Omental fat pad (tissue), 4 donors: ENCODE data around the gene FTSJ3. TPM values are rescaled to one million over a fixed set of nuclear protein-coding genes. Genes with fewer than 3 reads are reported as not detected.
"Not testable (repeated sequence)": the region's sequence is repeated elsewhere in the genome, so short reads cannot be mapped to it uniquely, and the experiment has no call there.

Source experiments
- ATAC-seq: fragments of 150-250 bp; one replicate; pipeline ENCODE4 v1.9.1; 2016; ENCODE audit warnings: mild to moderate bottlenecking, moderate library complexity; ENCODE audit not compliant: low FRiP score
- DNase-seq: peaks from one replicate; pipeline ENCODE4 v3.0.0-alpha.2; 2019; ENCODE audit warnings: low spot score
- total RNA-seq, 4 donors: library from RNA; depleted of rRNA; stranded (reverse); fragments of >200 nt; gene quantifications; one replicate each; pipeline ENCODE4 v1.1.0, GENCODE V29; 2016
- TF ChIP-seq, protein P1 (sequence below), 3 donors: fragments of 450-650 bp; IDR thresholded peaks; one replicate each; pipeline ENCODE4 v1.5.1; 2016 to 2017; ENCODE audit warnings: antibody characterized with exemption in 3 of 3, mild to moderate bottlenecking in 3 of 3, moderate library complexity in 2 of 3

The FTSJ3 gene
- total RNA-seq, 4 donors from 2014 or later, result 39.1 to 46.4 (median 40.4) TPM

DNA sequence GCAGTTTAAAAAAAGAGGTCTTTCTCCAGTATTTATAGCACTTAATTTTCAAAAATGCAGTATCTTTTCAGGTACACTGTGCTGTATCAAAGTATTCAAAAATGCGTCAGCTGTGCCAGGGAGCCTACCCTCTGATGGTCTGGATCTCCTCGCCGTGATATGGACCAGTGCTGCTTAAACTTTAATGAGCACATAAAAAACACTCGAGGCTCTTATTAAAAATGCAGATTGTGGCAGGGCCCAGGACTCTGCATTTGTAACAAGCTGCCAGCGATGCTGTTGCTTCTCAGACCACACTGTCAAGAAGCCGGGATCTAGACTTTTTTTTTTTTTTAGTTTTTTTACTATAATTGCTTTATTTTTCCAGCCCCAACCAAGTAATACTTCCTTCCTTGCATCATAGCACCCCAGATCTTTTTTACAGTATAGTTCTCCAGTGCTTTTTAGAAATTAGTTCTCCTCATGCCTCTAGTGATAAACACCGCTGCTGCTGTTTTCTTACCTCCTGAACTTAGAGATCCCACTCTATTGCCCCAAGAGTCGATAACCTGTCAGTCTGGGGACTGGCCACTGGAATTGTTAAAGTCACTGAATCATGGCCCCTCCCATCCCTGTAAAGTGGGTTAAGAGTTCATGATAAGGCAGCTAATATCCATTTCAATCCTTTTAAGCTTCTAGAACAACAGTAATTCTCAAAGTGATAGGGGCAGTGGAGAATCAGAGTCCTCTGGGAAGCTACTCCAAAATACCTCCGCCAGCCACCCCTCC lies 16.6 kb upstream of the FTSJ3 start:
- TF ChIP-seq, protein P1, sequence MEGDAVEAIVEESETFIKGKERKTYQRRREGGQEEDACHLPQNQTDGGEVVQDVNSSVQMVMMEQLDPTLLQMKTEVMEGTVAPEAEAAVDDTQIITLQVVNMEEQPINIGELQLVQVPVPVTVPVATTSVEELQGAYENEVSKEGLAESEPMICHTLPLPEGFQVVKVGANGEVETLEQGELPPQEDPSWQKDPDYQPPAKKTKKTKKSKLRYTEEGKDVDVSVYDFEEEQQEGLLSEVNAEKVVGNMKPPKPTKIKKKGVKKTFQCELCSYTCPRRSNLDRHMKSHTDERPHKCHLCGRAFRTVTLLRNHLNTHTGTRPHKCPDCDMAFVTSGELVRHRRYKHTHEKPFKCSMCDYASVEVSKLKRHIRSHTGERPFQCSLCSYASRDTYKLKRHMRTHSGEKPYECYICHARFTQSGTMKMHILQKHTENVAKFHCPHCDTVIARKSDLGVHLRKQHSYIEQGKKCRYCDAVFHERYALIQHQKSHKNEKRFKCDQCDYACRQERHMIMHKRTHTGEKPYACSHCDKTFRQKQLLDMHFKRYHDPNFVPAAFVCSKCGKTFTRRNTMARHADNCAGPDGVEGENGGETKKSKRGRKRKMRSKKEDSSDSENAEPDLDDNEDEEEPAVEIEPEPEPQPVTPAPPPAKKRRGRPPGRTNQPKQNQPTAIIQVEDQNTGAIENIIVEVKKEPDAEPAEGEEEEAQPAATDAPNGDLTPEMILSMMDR (IDR thresholded peaks at IDR 0.05), result no peak
- ATAC-seq (no peak), DNase-seq (no peak)

GRCh38 chr17:63843387-63843888 lies 16.0 kb upstream of the FTSJ3 start:
- not testable (repeated sequence) for DNase-seq, ATAC-seq

- TF ChIP-seq, protein P1 (IDR thresholded peaks at IDR 0.05), result no peak
- peak; percentile 94 for ATAC-seq
Observed at GRCh38 chr17:63842540-63843386, 15.3 kb upstream of the FTSJ3 start, which contains the start of gene SMARCD2. TSS of gene SMARCD2 (minus strand) at chr17:63842685. CDS start at chr17:63842674, 11 bp downstream.

GRCh38 chr17:63842173-63842539 lies 14.7 kb upstream of the FTSJ3 start:
- TF ChIP-seq, protein P1 (IDR thresholded peaks at IDR 0.05), result no peak
- no peak for DNase-seq
- ATAC-seq, result peak; percentile 7

More at GRCh38 chr17:63842540-63843386, 15.3 kb upstream of the FTSJ3 start, which contains the start of gene SMARCD2:
- DNase-seq, result peak; percentile 92

GRCh38 chr17:63841350-63842172 lies 14.1 kb upstream of the FTSJ3 start:
- peak; percentile 31 for DNase-seq
- ATAC-seq, result no peak
- TF ChIP-seq, protein P1 (IDR thresholded peaks at IDR 0.05), result no peak

GRCh38 chr17:63840591-63841349 lies 13.3 kb upstream of the FTSJ3 start:
- TF ChIP-seq, protein P1 (IDR thresholded peaks at IDR 0.05), result no peak
- no peak for ATAC-seq
- no peak for DNase-seq
